ENCODE data around the gene CD6. TPM values are rescaled to one million over a fixed set of nuclear protein-coding genes. Genes with fewer than 3 reads are reported as not detected.

The CD6 gene
- total RNA-seq, 1 experiment from 2014 or later, result 0.23 TPM

DNA sequence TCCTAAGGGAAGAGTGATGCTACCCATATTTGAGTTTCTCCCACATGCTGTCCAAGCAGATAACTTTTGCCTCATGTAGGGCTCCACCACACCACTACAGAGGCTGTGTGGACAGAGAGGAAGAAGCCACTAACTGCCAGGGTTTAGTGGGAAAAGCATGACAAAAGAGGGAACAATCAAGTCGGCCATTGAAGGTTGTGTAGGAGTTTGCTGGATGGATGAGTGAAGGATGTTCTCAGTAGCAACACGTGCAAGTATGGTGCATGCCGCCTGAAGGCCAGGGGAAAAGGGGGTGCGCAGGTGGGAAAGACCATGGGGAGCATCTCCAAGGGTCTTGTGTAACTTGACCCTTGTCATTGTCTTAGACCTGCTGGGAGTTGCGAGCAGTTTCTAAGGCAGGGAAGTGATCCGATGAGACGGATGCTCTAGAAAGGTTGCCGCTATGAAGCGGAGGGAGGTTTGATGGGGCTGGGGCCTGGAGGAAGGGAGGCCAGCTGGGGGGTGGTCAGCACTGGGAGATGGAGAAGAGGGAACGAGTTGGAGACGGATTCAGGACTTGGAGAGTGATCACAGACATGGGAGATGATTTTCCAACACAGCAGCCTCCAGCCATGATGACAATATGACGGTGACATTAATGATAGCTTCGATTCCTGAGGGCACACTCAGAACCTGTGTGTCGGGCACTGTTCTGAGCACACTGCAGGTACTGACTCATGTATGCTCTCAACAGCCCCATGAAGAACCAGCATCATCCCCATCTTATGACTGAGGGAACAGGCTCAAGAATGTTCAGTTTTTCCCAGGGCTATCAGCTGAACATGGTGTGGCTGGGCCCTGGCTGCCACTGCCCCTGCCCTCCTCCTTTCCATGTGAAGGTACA, 53.7 kb downstream of the CD6 start:
- intact Hi-C loops (cut with micrococcal nuclease; ENCODE audit: unreplicated experiment), result no loop called here
- H3K4me1 ChIP-seq, result no peaks in the 10 kb centered on the region
- Mint-ChIP-seq H3K27ac (ENCODE audit: unreplicated experiment) (no peak overlapping the region), H3K36me3 (ENCODE audit: insufficient read depth, unreplicated experiment) (no peaks in the 10 kb centered on the region), H3K27me3 (ENCODE audit: insufficient read depth, unreplicated experiment) (peaks cover 20% of the 10 kb centered on the region), H3K4me3 (ENCODE audit: unreplicated experiment) (no peak overlapping the region), H3K4me1 (ENCODE audit: low read depth, unreplicated experiment) (no peaks in the 10 kb centered on the region), H3K9me3 (ENCODE audit: unreplicated experiment) (peaks cover 6% of the 10 kb centered on the region)
- POLR2A ChIA-PET, result no interaction called here
- no peaks in the 10 kb centered on the region for H3K27me3 ChIP-seq (replicated peaks; ENCODE audit: control insufficient read depth, insufficient read depth, low read length)
- H3K36me3 ChIP-seq (ENCODE audit: control insufficient read depth, insufficient read depth, low read length), result no peaks in the 10 kb centered on the region
- H3K9me3 ChIP-seq, result no peaks in the 10 kb centered on the region
- BruUV-seq (replicated peaks), result no TSS peak
- CTCF ChIA-PET, result no interaction called here
- TF ChIP-seq, protein P1, sequence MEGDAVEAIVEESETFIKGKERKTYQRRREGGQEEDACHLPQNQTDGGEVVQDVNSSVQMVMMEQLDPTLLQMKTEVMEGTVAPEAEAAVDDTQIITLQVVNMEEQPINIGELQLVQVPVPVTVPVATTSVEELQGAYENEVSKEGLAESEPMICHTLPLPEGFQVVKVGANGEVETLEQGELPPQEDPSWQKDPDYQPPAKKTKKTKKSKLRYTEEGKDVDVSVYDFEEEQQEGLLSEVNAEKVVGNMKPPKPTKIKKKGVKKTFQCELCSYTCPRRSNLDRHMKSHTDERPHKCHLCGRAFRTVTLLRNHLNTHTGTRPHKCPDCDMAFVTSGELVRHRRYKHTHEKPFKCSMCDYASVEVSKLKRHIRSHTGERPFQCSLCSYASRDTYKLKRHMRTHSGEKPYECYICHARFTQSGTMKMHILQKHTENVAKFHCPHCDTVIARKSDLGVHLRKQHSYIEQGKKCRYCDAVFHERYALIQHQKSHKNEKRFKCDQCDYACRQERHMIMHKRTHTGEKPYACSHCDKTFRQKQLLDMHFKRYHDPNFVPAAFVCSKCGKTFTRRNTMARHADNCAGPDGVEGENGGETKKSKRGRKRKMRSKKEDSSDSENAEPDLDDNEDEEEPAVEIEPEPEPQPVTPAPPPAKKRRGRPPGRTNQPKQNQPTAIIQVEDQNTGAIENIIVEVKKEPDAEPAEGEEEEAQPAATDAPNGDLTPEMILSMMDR (IDR thresholded peaks at IDR 0.05; ENCODE audit: insufficient read depth in 1 of 2, low read depth in 1 of 2, low read length in 1 of 2, severe bottlenecking in 1 of 2, unreplicated experiment in 1 of 2), result no peak
- H3K4me3 ChIP-seq (ENCODE audit: low read depth, low read length), result no peak overlapping the region
- DNase-seq, result no peak

DNA sequence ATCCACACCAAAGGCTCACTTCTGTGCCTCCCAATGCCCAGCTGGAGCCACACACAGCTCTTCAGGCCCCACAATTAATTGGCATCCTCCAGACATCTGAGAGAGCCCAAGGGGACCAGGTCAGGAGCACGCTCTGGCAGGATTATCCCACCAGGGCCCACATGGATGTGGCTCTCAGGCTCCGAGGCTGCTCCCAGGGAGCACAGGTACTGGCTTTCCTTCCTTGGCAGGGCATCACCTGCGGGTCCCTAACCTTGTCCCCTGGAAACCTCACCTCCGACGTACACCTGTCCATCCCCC, 54.3 kb downstream of the CD6 start:
- TF ChIP-seq, protein P1 (IDR thresholded peaks at IDR 0.05; ENCODE audit: insufficient read depth in 1 of 2, low read depth in 1 of 2, low read length in 1 of 2, severe bottlenecking in 1 of 2, unreplicated experiment in 1 of 2), result no peak
- H3K4me3 ChIP-seq (ENCODE audit: low read depth, low read length), result no peak overlapping the region
- ChIA-PET CTCF (no interaction called here), POLR2A (no interaction called here)
- no peaks in the 10 kb centered on the region for H3K36me3 Mint-ChIP-seq (ENCODE audit: insufficient read depth, unreplicated experiment)
- intact Hi-C loops (cut with micrococcal nuclease; ENCODE audit: unreplicated experiment), result no loop called here
- H3K27me3 ChIP-seq (replicated peaks; ENCODE audit: control insufficient read depth, insufficient read depth, low read length), result no peaks in the 10 kb centered on the region
- H3K4me3 Mint-ChIP-seq (ENCODE audit: unreplicated experiment), result no peak overlapping the region
- peaks cover under 1% of the 10 kb centered on the region for H3K9me3 Mint-ChIP-seq (ENCODE audit: unreplicated experiment)
- H3K4me1 ChIP-seq, result no peaks in the 10 kb centered on the region
- H3K4me1 Mint-ChIP-seq (ENCODE audit: low read depth, unreplicated experiment), result no peaks in the 10 kb centered on the region
- peaks cover 20% of the 10 kb centered on the region for H3K27me3 Mint-ChIP-seq (ENCODE audit: insufficient read depth, unreplicated experiment)
- no peaks in the 10 kb centered on the region for H3K9me3 ChIP-seq
- H3K27ac Mint-ChIP-seq (ENCODE audit: unreplicated experiment), result no peak overlapping the region
- no peaks in the 10 kb centered on the region for H3K36me3 ChIP-seq (ENCODE audit: control insufficient read depth, insufficient read depth, low read length)
- BruUV-seq (replicated peaks), result no TSS peak
- no peak for DNase-seq

DNA sequence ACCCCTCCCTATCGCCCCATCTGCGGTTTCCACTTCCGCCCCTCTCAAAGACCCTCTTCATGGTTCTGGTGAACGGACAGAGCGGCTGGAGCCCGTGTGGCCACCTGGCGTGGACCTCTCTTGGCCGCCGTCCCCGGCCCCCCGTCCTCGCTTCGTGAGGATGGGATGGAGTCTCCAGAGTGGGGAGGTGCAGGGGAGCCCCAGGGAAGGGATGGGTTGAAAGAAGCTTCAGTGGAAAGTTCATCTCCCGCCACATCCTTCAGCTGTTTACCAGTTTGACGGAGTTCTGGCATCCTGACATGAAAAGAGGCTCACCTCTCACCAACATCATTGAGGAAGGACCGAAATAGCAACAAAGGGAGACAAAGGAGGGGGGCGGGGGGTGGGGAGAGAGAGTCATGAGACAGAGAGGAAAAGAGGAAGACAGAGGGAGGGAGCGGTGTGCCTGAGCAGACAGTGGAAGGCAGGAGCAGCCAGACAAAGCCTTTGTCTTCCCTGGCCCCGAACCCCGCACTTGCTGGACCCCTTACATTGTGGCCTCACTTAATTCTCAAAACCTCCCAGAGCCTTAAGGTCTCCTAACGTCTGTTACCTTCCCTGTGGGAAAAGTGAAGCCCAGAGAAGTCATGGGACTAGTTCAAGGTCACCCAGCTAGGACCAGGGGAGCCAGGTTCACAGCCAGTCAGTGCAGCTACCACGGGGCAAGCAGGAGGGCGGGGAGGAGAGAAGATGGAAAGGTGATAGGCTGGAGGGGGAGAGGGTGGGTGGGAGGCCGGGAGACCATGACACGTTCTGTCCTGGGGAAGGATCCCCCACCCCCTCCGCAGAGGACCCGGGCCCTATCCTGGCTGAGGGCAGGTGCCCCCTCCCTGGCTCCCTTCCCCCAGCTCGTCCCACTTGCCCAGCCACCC, 54.9 kb downstream of the CD6 start:
- H3K9me3 ChIP-seq, result no peaks in the 10 kb centered on the region
- Mint-ChIP-seq H3K4me3 (ENCODE audit: unreplicated experiment) (no peak overlapping the region), H3K27ac (ENCODE audit: unreplicated experiment) (no peak overlapping the region), H3K27me3 (ENCODE audit: insufficient read depth, unreplicated experiment) (peaks cover 20% of the 10 kb centered on the region), H3K9me3 (ENCODE audit: unreplicated experiment) (no peaks in the 10 kb centered on the region), H3K4me1 (ENCODE audit: low read depth, unreplicated experiment) (no peaks in the 10 kb centered on the region), H3K36me3 (ENCODE audit: insufficient read depth, unreplicated experiment) (no peaks in the 10 kb centered on the region)
- H3K4me1 ChIP-seq, result no peaks in the 10 kb centered on the region
- H3K27me3 ChIP-seq (replicated peaks; ENCODE audit: control insufficient read depth, insufficient read depth, low read length), result no peaks in the 10 kb centered on the region
- CTCF ChIA-PET, result interaction anchor here (0.6 kb wide), 1 partner anchor 99 kb away, joined by 3 read pairs; no protein-coding TSS in a partner anchor
- intact Hi-C loops (cut with micrococcal nuclease; ENCODE audit: unreplicated experiment), result no loop called here
- no peaks in the 10 kb centered on the region for H3K36me3 ChIP-seq (ENCODE audit: control insufficient read depth, insufficient read depth, low read length)
- no peak overlapping the region for H3K4me3 ChIP-seq (ENCODE audit: low read depth, low read length)
- BruUV-seq (replicated peaks), result no TSS peak
- DNase-seq, result no peak
- TF ChIP-seq, protein P1 (IDR thresholded peaks at IDR 0.05; ENCODE audit: insufficient read depth in 1 of 2, low read depth in 1 of 2, low read length in 1 of 2, severe bottlenecking in 1 of 2, unreplicated experiment in 1 of 2), result no peak
- POLR2A ChIA-PET, result no interaction called here
